GM18520 (cell line): ENCODE measurements around the gene HM13.
"Not testable (repeated sequence)": the region's sequence is repeated elsewhere in the genome, so short reads cannot be mapped to it uniquely, and the experiment has no call there.

Source experiments
- ATAC-seq: cut with Tn5 transposase; IDR thresholded peaks from one replicate; pipeline ENCODE4 v1.9.1; 2021; ENCODE audit not compliant: unreplicated experiment

HM13 gene

GRCh38 chr20:31500527-31500926 lies 13.7 kb upstream of the HM13 start:
- ATAC-seq = no peak

GRCh38 chr20:31502884-31503673 lies 11.2 kb upstream of the HM13 start:
- ATAC-seq = peak; percentile 85

GRCh38 chr20:31505903-31506302 lies 8.3 kb upstream of the HM13 start:
- ATAC-seq = no peak

GRCh38 chr20:31508517-31509244 lies 5.6 kb upstream of the HM13 start:
- no peak for ATAC-seq

GRCh38 chr20:31515072-31515774 lies 981 bp downstream of the HM13 start:
- ATAC-seq = no peak

GRCh38 chr20:31515775-31516107 lies 1.5 kb downstream of the HM13 start:
- no peak for ATAC-seq

- ATAC-seq = no peak
Measured at GRCh38 chr20:31516166-31516565, 1.9 kb downstream of the HM13 start.

- no peak for ATAC-seq
Measured at GRCh38 chr20:31516651-31517050, 2.4 kb downstream of the HM13 start.

- no peak for ATAC-seq
Measured at GRCh38 chr20:31517373-31517772, 3.1 kb downstream of the HM13 start.

GRCh38 chr20:31521267-31521666 lies 7.0 kb downstream of the HM13 start:
- ATAC-seq = not testable (repeated sequence)

GRCh38 chr20:31522731-31523130 lies 8.5 kb downstream of the HM13 start:
- no peak for ATAC-seq

GRCh38 chr20:31523361-31524283 lies 9.4 kb downstream of the HM13 start:
- no peak for ATAC-seq

GRCh38 chr20:31527266-31527665 lies 13.0 kb downstream of the HM13 start:
- no peak for ATAC-seq

- ATAC-seq = no peak
Measured at GRCh38 chr20:31535298-31535697, 21.1 kb downstream of the HM13 start.

- ATAC-seq = no peak
Measured at GRCh38 chr20:31536575-31536974, 22.3 kb downstream of the HM13 start.

- ATAC-seq = no peak
Measured at GRCh38 chr20:31537116-31537871, 23.1 kb downstream of the HM13 start.

- ATAC-seq = no peak
Measured at GRCh38 chr20:31537890-31538289, 23.6 kb downstream of the HM13 start.

- ATAC-seq = no peak
Measured at GRCh38 chr20:31538326-31538725, 24.1 kb downstream of the HM13 start.

GRCh38 chr20:31539636-31540035 lies 25.4 kb downstream of the HM13 start:
- not testable (repeated sequence) for ATAC-seq

- no peak for ATAC-seq
Measured at GRCh38 chr20:31540406-31540805, 26.2 kb downstream of the HM13 start.
